ENCODE results near the gene DMWD.

GRCh38 chr19:45793876-45794275 lies 1.2 kb upstream of the DMWD start:
- TF ChIP-seq EZH2 (IDR thresholded peaks at IDR 0.05; ENCODE audit: borderline replicate concordance, low read depth, low read length, poor library complexity, severe bottlenecking) (no peak), CTCF (conservative IDR thresholded peaks at IDR 0.05; ENCODE audit: low read depth, low read length) (no peak)

All from A673 (cell line).